ENCODE data around the gene ATP1B2.

Gene ATP1B2

DNA sequence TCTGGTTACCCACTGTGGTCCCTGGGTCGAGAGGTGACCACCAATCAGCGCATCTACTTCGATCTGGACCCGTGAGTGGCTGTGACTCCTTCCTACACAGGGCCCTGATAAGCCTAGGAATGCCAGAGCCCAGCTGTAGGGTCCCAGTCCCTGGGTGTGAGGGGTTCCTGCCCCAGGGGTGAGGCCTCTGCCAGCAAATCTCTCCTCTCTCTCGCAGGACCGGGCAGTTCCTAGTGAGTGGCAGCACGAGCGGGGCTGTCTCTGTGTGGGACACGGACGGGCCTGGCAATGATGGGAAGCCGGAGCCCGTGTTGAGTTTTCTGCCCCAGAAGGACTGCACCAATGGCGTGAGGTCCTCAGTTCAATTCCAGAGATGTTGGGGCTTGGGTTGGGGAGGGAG, 52.0 kb downstream of the ATP1B2 start:
- no peak for TF ChIP-seq CTCF (IDR thresholded peaks at IDR 0.05; ENCODE audit: low read depth, low read length)
- H3K4me3 ChIP-seq (replicated peaks in 1 of 2; ENCODE audit: low read depth in 2 of 2, low read length in 2 of 2) = no peak overlapping the region
- DNase-seq (ENCODE audit: low read depth in 2 of 2) = no peak

DNA sequence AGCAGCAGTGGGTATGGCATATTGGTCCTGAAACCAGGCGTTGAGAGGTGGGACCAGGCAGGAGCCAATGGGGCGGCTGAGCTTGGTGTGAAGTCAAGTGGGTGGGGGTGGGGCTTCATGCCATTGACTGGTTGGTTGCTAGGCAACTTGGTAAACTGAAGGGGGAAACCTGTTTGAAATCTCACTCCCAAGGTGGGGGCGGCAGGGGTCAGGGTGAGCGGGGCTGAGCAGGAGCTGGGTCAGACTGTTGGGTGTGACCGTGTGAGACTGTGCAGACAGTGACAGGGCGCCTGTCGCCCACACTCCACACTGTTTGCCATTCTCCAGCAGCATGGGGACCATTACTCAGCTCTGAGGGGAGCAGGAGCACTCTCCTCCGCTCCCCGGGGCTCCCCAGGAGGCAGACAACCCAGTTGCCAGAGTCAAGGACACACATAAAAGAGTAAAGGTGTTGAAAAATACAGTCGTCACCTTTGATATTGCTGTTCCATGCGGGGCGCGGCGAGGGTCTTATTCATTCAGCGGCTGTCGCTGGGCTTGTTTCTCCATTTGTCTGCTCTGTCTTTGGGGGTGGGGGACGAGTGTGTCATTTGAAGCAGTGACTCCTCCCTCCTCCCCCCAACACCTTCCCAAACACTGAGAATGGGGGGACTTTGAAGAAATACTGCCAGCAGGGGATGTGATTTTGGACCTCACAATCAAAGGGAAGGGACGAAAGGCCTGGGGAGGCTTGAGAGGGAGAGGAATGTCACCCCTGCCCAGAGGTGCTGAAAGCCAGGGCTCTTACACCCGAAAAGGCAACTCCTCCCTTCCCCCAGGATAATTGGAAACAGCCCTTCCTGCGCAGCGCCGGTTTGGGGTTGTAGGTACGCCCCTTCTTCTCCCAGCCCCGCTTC, 53.1 kb downstream of the ATP1B2 start:
- no peak for TF ChIP-seq CTCF (IDR thresholded peaks at IDR 0.05; ENCODE audit: low read depth, low read length)
- H3K4me3 ChIP-seq (replicated peaks in 1 of 2; ENCODE audit: low read depth in 2 of 2, low read length in 2 of 2) = no peak overlapping the region
- peak; percentile 33 to 70 for DNase-seq (ENCODE audit: low read depth in 2 of 2)

DNA sequence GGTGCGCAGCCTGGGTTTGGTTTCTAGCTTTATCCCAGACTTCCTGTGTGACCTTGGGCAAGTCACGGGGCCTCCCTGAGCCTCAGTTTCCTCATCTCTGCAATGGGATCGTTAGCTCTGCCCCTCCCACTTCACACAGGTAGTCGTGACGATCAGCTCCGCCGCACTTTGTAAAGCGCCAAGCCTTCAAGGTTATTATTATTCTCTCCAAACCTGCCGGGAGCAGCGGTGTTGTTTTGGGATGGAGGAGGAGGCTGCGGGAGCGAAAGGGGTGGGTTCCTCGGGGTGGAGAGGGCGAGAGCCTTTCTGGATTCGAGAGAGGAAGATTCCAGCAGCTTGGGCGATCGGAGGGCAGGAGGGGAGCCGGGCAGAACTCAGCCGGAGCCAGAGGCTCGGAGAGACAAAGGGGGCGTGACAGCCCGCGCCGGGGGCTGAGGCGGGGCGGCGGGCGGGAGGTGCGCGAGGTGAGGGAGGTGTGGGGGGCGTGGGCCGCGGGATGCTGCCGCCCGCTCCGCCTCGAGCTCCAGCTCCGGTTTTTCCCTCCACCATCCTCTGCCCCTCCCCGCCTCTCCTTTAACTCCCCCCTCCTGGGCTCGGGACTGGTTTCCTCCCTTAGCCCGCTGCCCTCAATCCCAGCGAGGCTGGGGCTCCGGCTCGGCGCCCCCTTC, 54.0 kb downstream of the ATP1B2 start, which contains the start of gene EFNB3:
Gene EFNB3 (plus strand): TSS at position 602 of the 668 bp plus-strand sequence. CDS start 397 bp downstream, outside the sequence.
- DNase-seq (ENCODE audit: low read depth in 2 of 2) = peak in 1 of 2 donors; percentile 61
- H3K4me3 ChIP-seq (replicated peaks in 1 of 2; ENCODE audit: low read depth in 2 of 2, low read length in 2 of 2) = peak within 1 kb of the TSS; percentile 41 to 53
- TF ChIP-seq CTCF (IDR thresholded peaks at IDR 0.05; ENCODE audit: low read depth, low read length) = no peak

GRCh38 chr17:7705269-7706255, 54.8 kb downstream of the ATP1B2 start:
- TF ChIP-seq CTCF (IDR thresholded peaks at IDR 0.05; ENCODE audit: low read depth, low read length) = no peak
- peak overlapping the region; percentile 41 to 53 for H3K4me3 ChIP-seq (replicated peaks in 1 of 2; ENCODE audit: low read depth in 2 of 2, low read length in 2 of 2)
- no peak for DNase-seq (ENCODE audit: low read depth in 2 of 2)

GRCh38 chr17:7706631-7707354, 56.1 kb downstream of the ATP1B2 start:
- no peak overlapping the region for H3K4me3 ChIP-seq (replicated peaks in 1 of 2; ENCODE audit: low read depth in 2 of 2, low read length in 2 of 2)
- DNase-seq (ENCODE audit: low read depth in 2 of 2) = no peak
- no peak for TF ChIP-seq CTCF (IDR thresholded peaks at IDR 0.05; ENCODE audit: low read depth, low read length)
